Upper lobe of left lung (tissue), 4 donors: ENCODE data around the gene NSMCE1.

Source experiments
- CTCF ChIP-seq, 6 experiments: fragments of 450-650 bp in 4 of 6; fragments of 200-600 bp in 2 of 6; sonication (generic) in 2 of 6; IDR thresholded peaks; one replicate each; pipeline ENCODE4 v1.5.1; 2016 to 2019; ENCODE audit warnings: antibody characterized with exemption in 6 of 6
- EP300 ChIP-seq, 4 donors: sonication (generic); formaldehyde crosslinking; IDR thresholded peaks; one replicate each; pipeline ENCODE4 v1.5.1; 2017; ENCODE audit warnings: antibody characterized with exemption in 4 of 4, control low read depth in 2 of 4
- POLR2A ChIP-seq, 4 donors: fragments of 450-650 bp; IDR thresholded peaks; one replicate each; pipeline ENCODE4 v1.5.1; 2016 to 2017; ENCODE audit warnings: antibody characterized with exemption in 4 of 4, mild to moderate bottlenecking in 2 of 4
- POLR2AphosphoS5 ChIP-seq, 2 donors: sonication (generic); formaldehyde crosslinking; IDR thresholded peaks; one replicate each; pipeline ENCODE4 v1.5.1; 2017; ENCODE audit warnings: antibody characterized with exemption in 2 of 2

- TF ChIP-seq CTCF (IDR thresholded peaks at IDR 0.05) (no peak), EP300 (IDR thresholded peaks at IDR 0.05) (no peak), POLR2A (IDR thresholded peaks at IDR 0.05) (no peak), POLR2AphosphoS5 (IDR thresholded peaks at IDR 0.05) (no peak)
Measured at GRCh38 chr16:27199235-27199586, 69.4 kb downstream of the NSMCE1 start.
